ENCODE measurements around the gene PPFIA1. TPM values are rescaled to one million over a fixed set of nuclear protein-coding genes. Genes with fewer than 3 reads are reported as not detected.

PPFIA1 gene
- total RNA-seq, 1 experiment from 2014 or later: 75.1 TPM

DNA sequence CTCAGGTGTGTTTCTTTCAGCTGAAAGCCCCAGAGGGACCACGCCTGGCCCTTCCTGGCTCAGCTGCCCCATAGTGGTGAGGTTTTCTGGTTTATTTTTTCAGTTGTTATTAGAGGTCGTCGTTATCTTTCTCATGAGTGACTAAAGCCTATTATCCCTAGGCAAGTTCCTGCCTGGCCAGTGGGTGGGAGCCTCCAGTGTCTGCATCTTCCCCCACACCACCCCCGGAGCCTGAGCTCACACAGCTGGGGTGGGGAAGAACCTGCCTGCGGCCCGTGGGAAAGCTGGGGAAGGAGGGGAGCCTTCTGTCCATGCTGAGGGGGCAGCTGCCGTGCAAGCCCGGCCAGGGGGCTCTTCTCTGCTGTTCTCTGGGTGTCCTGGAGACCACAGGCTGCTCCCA, 24.3 kb upstream of the PPFIA1 start:
- TF ChIP-seq ZNF263 (CRISPR knock-in tag; IDR thresholded peaks at IDR 0.05; ENCODE audit: low read depth) (no peak), E2F5 (CRISPR knock-in tag; IDR thresholded peaks at IDR 0.05) (no peak), CREM (CRISPR knock-in tag; IDR thresholded peaks at IDR 0.05) (no peak), GRHL2 (CRISPR knock-in tag; IDR thresholded peaks at IDR 0.05; ENCODE audit: insufficient replicate concordance, severe bottlenecking) (no peak), KAT7 (CRISPR knock-in tag; IDR thresholded peaks at IDR 0.05; ENCODE audit: borderline replicate concordance) (no peak), GTF2I (CRISPR knock-in tag; conservative IDR thresholded peaks at IDR 0.05) (no peak), FOXJ3 (CRISPR knock-in tag; IDR thresholded peaks at IDR 0.05; ENCODE audit: borderline replicate concordance) (no peak), ZNF671 (CRISPR knock-in tag; IDR thresholded peaks at IDR 0.05) (no peak), SOX15 (CRISPR knock-in tag; IDR thresholded peaks at IDR 0.05) (no peak), HMGXB4 (CRISPR knock-in tag; IDR thresholded peaks at IDR 0.05) (no peak), FOXP1 (CRISPR knock-in tag; IDR thresholded peaks at IDR 0.05; ENCODE audit: borderline replicate concordance) (no peak), ZNF532 (CRISPR knock-in tag; IDR thresholded peaks at IDR 0.05; ENCODE audit: borderline replicate concordance) (no peak), NFE2L1 (CRISPR knock-in tag; IDR thresholded peaks at IDR 0.05) (no peak), NR3C1 (CRISPR knock-in tag; conservative IDR thresholded peaks at IDR 0.05; ENCODE audit: low read depth) (no peak), MLX (CRISPR knock-in tag; IDR thresholded peaks at IDR 0.05) (no peak)
- TF ChIP-seq, protein P1, sequence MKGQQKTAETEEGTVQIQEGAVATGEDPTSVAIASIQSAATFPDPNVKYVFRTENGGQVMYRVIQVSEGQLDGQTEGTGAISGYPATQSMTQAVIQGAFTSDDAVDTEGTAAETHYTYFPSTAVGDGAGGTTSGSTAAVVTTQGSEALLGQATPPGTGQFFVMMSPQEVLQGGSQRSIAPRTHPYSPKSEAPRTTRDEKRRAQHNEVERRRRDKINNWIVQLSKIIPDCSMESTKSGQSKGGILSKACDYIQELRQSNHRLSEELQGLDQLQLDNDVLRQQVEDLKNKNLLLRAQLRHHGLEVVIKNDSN (CRISPR knock-in tag; IDR thresholded peaks at IDR 0.05): no peak
- TF ChIP-seq, protein P2, sequence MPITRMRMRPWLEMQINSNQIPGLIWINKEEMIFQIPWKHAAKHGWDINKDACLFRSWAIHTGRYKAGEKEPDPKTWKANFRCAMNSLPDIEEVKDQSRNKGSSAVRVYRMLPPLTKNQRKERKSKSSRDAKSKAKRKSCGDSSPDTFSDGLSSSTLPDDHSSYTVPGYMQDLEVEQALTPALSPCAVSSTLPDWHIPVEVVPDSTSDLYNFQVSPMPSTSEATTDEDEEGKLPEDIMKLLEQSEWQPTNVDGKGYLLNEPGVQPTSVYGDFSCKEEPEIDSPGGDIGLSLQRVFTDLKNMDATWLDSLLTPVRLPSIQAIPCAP (CRISPR knock-in tag; IDR thresholded peaks at IDR 0.05): no peak
- TF ChIP-seq, protein P3, sequence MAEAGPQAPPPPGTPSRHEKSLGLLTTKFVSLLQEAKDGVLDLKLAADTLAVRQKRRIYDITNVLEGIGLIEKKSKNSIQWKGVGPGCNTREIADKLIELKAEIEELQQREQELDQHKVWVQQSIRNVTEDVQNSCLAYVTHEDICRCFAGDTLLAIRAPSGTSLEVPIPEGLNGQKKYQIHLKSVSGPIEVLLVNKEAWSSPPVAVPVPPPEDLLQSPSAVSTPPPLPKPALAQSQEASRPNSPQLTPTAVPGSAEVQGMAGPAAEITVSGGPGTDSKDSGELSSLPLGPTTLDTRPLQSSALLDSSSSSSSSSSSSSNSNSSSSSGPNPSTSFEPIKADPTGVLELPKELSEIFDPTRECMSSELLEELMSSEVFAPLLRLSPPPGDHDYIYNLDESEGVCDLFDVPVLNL (CRISPR knock-in tag; IDR thresholded peaks at IDR 0.05; ENCODE audit: borderline replicate concordance, low read depth): no peak
- TF ChIP-seq, protein P4, sequence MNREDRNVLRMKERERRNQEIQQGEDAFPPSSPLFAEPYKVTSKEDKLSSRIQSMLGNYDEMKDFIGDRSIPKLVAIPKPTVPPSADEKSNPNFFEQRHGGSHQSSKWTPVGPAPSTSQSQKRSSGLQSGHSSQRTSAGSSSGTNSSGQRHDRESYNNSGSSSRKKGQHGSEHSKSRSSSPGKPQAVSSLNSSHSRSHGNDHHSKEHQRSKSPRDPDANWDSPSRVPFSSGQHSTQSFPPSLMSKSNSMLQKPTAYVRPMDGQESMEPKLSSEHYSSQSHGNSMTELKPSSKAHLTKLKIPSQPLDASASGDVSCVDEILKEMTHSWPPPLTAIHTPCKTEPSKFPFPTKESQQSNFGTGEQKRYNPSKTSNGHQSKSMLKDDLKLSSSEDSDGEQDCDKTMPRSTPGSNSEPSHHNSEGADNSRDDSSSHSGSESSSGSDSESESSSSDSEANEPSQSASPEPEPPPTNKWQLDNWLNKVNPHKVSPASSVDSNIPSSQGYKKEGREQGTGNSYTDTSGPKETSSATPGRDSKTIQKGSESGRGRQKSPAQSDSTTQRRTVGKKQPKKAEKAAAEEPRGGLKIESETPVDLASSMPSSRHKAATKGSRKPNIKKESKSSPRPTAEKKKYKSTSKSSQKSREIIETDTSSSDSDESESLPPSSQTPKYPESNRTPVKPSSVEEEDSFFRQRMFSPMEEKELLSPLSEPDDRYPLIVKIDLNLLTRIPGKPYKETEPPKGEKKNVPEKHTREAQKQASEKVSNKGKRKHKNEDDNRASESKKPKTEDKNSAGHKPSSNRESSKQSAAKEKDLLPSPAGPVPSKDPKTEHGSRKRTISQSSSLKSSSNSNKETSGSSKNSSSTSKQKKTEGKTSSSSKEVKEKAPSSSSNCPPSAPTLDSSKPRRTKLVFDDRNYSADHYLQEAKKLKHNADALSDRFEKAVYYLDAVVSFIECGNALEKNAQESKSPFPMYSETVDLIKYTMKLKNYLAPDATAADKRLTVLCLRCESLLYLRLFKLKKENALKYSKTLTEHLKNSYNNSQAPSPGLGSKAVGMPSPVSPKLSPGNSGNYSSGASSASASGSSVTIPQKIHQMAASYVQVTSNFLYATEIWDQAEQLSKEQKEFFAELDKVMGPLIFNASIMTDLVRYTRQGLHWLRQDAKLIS (CRISPR knock-in tag; IDR thresholded peaks at IDR 0.05; ENCODE audit: borderline replicate concordance): no peak
- H3K4me3 Mint-ChIP-seq: no peak overlapping the region
- H3K36me3 Mint-ChIP-seq: no peaks in the 10 kb centered on the region
- H3K4me1 Mint-ChIP-seq: peaks cover 4% of the 10 kb centered on the region
- H3K27ac Mint-ChIP-seq: no peak overlapping the region
- no peak for DNase-seq (ENCODE audit: low spot score)
- CTCF ChIA-PET: no interaction called here
- POLR2A ChIA-PET: interaction anchor here (0.6 kb wide), 1 partner anchor 45 kb away, joined by 7 read pairs; no protein-coding TSS in a partner anchor
- H3K9me3 Mint-ChIP-seq: peaks cover 3% of the 10 kb centered on the region; the same call in 1 of the 2 replicates
- no peaks in the 10 kb centered on the region; the same call in 1 of the 2 replicates for H3K27me3 Mint-ChIP-seq (ENCODE audit: low read depth)
- no peak for ATAC-seq

Measured in WTC11 (cell line).